H1 (cell line): ENCODE measurements around the gene ARID4B.
"Not testable (repeated sequence)": the region's sequence is repeated elsewhere in the genome, so short reads cannot be mapped to it uniquely, and the experiment has no call there.

ENCODE experiments used
- GTF2F1 ChIP-seq: IDR thresholded peaks from 2 replicates; pipeline ENCODE4 v1.6.1; 2012; ENCODE audit warnings: low read depth, low read length, improper control_type of control experiment, borderline replicate concordance
- JUN ChIP-seq: IDR thresholded peaks from 2 replicates; pipeline ENCODE4 v1.6.1; 2011; ENCODE audit warnings: low read depth, mild to moderate bottlenecking, improper control_type of control experiment, low read length
- JUND ChIP-seq: IDR thresholded peaks from 2 replicates; pipeline ENCODE4 v1.6.1; 2011; ENCODE audit warnings: mild to moderate bottlenecking, improper control_type of control experiment, low read length
- POLR2AphosphoS5 ChIP-seq: IDR thresholded peaks from 2 replicates; pipeline ENCODE4 v1.6.1; 2011; ENCODE audit warnings: low read depth, low read length
- YY1 ChIP-seq: IDR thresholded peaks from 2 replicates; pipeline ENCODE4 v1.6.1; 2011; ENCODE audit warnings: low read depth, mild to moderate bottlenecking, low read length
- TF ChIP-seq, protein P1 (sequence below), 3 experiments: IDR thresholded peaks; 1 replicate in 2 of 3; 2 replicates in 1 of 3; pipeline versions ENCODE4 v1.5.1 to v1.6.1; 2011; ENCODE audit warnings: low read length in 3 of 3, mild to moderate bottlenecking in 3 of 3, inconsistent platforms in 2 of 3, low read depth in 1 of 3, moderate library complexity in 1 of 3; ENCODE audit not compliant: insufficient read depth in 1 of 3; ENCODE audit errors: control extremely low read depth in 1 of 3
- TF ChIP-seq, protein P2 (sequence below): IDR thresholded peaks from 2 replicates; pipeline ENCODE4 v1.6.1; 2011; ENCODE audit warnings: low read depth, mild to moderate bottlenecking, low read length; ENCODE audit not compliant: insufficient read depth

DNA sequence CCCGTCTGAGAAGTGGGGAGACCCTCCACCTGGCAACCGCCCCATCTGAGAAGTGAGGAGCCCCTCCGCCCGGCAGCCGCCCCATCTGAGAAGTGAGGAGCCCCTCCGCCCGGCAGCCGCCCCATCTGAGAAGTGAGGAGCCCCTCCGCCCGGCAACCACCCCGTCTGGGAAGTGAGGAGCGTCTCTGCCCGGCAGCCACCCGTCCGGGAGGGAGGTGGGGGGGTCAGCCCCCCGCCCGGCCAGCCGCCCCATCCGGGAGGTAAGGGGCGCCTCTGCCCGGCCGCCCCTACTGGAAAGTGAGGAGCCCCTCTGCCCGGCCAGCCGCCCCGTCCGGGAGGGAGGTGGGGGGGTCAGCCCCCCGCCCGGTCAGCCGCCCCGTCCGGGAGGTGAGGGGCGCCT, 18.8 kb downstream of the ARID4B start:
- TF ChIP-seq, protein P1, sequence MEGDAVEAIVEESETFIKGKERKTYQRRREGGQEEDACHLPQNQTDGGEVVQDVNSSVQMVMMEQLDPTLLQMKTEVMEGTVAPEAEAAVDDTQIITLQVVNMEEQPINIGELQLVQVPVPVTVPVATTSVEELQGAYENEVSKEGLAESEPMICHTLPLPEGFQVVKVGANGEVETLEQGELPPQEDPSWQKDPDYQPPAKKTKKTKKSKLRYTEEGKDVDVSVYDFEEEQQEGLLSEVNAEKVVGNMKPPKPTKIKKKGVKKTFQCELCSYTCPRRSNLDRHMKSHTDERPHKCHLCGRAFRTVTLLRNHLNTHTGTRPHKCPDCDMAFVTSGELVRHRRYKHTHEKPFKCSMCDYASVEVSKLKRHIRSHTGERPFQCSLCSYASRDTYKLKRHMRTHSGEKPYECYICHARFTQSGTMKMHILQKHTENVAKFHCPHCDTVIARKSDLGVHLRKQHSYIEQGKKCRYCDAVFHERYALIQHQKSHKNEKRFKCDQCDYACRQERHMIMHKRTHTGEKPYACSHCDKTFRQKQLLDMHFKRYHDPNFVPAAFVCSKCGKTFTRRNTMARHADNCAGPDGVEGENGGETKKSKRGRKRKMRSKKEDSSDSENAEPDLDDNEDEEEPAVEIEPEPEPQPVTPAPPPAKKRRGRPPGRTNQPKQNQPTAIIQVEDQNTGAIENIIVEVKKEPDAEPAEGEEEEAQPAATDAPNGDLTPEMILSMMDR (IDR thresholded peaks at IDR 0.05; ENCODE audit: control extremely low read depth in 1 of 3, insufficient read depth in 1 of 3, low read depth in 1 of 3, low read length in 3 of 3), result not testable (repeated sequence)
- TF ChIP-seq YY1, JUN, POLR2AphosphoS5, JUND, GTF2F1: not testable (repeated sequence)
- TF ChIP-seq, protein P2, sequence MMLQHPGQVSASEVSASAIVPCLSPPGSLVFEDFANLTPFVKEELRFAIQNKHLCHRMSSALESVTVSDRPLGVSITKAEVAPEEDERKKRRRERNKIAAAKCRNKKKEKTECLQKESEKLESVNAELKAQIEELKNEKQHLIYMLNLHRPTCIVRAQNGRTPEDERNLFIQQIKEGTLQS, result not testable (repeated sequence)
